ENCODE data around the gene EDC3. TPM values are rescaled to one million over a fixed set of nuclear protein-coding genes. Genes with fewer than 3 reads are reported as not detected.

Gene EDC3
- total RNA-seq, 1 donor: 9.8 TPM

- Histone ChIP-seq H3K4me1 (ENCODE audit: insufficient read depth, low read length) (no peaks in the 10 kb centered on the region), H3K4me2 (ENCODE audit: insufficient read depth, low read length) (no peak overlapping the region), H2AFZ (ENCODE audit: low read length) (no peak overlapping the region), H3K36me3 (ENCODE audit: insufficient read depth, low read length) (no peaks in the 10 kb centered on the region), H4K20me1 (ENCODE audit: insufficient read depth, low read length) (no peaks in the 10 kb centered on the region), H3K27me3 (ENCODE audit: insufficient read depth, low read length) (peaks cover 11% of the 10 kb centered on the region), H3K9me3 (ENCODE audit: low read depth, low read length) (no peaks in the 10 kb centered on the region), H3K27ac (ENCODE audit: low read depth, low read length) (no peak overlapping the region), H3K4me3 (ENCODE audit: insufficient read depth, low read length) (no peak overlapping the region), H3K79me2 (ENCODE audit: insufficient read depth, low read length) (no peaks in the 10 kb centered on the region)
- no peak for TF ChIP-seq CTCF (IDR thresholded peaks at IDR 0.05; ENCODE audit: extremely low read depth, low read depth, low read length)
- no peak for DNase-seq (ENCODE audit: insufficient read length, low spot score, missing footprints)
Observed at GRCh38 chr15:74716651-74717050, 20.8 kb upstream of the EDC3 start.

GRCh38 chr15:74712311-74712710 is 16.5 kb upstream of the EDC3 start:
- TF ChIP-seq CTCF (IDR thresholded peaks at IDR 0.05; ENCODE audit: extremely low read depth, low read depth, low read length): no peak
- Histone ChIP-seq H3K79me2 (ENCODE audit: insufficient read depth, low read length) (no peaks in the 10 kb centered on the region), H3K4me3 (ENCODE audit: insufficient read depth, low read length) (no peak overlapping the region), H3K9me3 (ENCODE audit: low read depth, low read length) (no peaks in the 10 kb centered on the region), H3K4me1 (ENCODE audit: insufficient read depth, low read length) (no peaks in the 10 kb centered on the region), H4K20me1 (ENCODE audit: insufficient read depth, low read length) (no peaks in the 10 kb centered on the region), H3K27me3 (ENCODE audit: insufficient read depth, low read length) (peaks cover 1% of the 10 kb centered on the region), H3K36me3 (ENCODE audit: insufficient read depth, low read length) (no peaks in the 10 kb centered on the region), H2AFZ (ENCODE audit: low read length) (no peak overlapping the region), H3K4me2 (ENCODE audit: insufficient read depth, low read length) (no peak overlapping the region), H3K27ac (ENCODE audit: low read depth, low read length) (no peak overlapping the region)
- no peak for DNase-seq (ENCODE audit: insufficient read length, low spot score, missing footprints)

- no peaks in the 10 kb centered on the region for H3K79me2 ChIP-seq (ENCODE audit: insufficient read depth, low read length)
- no peak for TF ChIP-seq CTCF (IDR thresholded peaks at IDR 0.05; ENCODE audit: extremely low read depth, low read depth, low read length)
Observed at GRCh38 chr15:74710319-74711094, 14.7 kb upstream of the EDC3 start.

GRCh38 chr15:74709892-74710291 is 14.1 kb upstream of the EDC3 start:
- Histone ChIP-seq H3K79me2 (ENCODE audit: insufficient read depth, low read length) (no peaks in the 10 kb centered on the region), H3K27me3 (ENCODE audit: insufficient read depth, low read length) (peaks cover 17% of the 10 kb centered on the region), H2AFZ (ENCODE audit: low read length) (no peak overlapping the region), H3K4me2 (ENCODE audit: insufficient read depth, low read length) (no peak overlapping the region), H3K9me3 (ENCODE audit: low read depth, low read length) (no peaks in the 10 kb centered on the region), H3K4me3 (ENCODE audit: insufficient read depth, low read length) (no peak overlapping the region), H4K20me1 (ENCODE audit: insufficient read depth, low read length) (no peaks in the 10 kb centered on the region), H3K27ac (ENCODE audit: low read depth, low read length) (no peak overlapping the region), H3K36me3 (ENCODE audit: insufficient read depth, low read length) (no peaks in the 10 kb centered on the region), H3K4me1 (ENCODE audit: insufficient read depth, low read length) (no peaks in the 10 kb centered on the region)
- no peak for TF ChIP-seq CTCF (IDR thresholded peaks at IDR 0.05; ENCODE audit: extremely low read depth, low read depth, low read length)
- DNase-seq (ENCODE audit: insufficient read length, low spot score, missing footprints): no peak

More at GRCh38 chr15:74710319-74711094, 14.7 kb upstream of the EDC3 start:
- no peaks in the 10 kb centered on the region for H3K9me3 ChIP-seq (ENCODE audit: low read depth, low read length)
- H3K27me3 ChIP-seq (ENCODE audit: insufficient read depth, low read length): peaks cover 15% of the 10 kb centered on the region
- no peak overlapping the region for H3K4me2 ChIP-seq (ENCODE audit: insufficient read depth, low read length)
- H2AFZ ChIP-seq (ENCODE audit: low read length): no peak overlapping the region
- H3K27ac ChIP-seq (ENCODE audit: low read depth, low read length): no peak overlapping the region
- no peaks in the 10 kb centered on the region for H3K4me1 ChIP-seq (ENCODE audit: insufficient read depth, low read length)
- no peak for DNase-seq (ENCODE audit: insufficient read length, low spot score, missing footprints)
- H3K36me3 ChIP-seq (ENCODE audit: insufficient read depth, low read length): no peaks in the 10 kb centered on the region
- H4K20me1 ChIP-seq (ENCODE audit: insufficient read depth, low read length): no peaks in the 10 kb centered on the region
- no peak overlapping the region for H3K4me3 ChIP-seq (ENCODE audit: insufficient read depth, low read length)
